LHCN-M2 (cell line): ENCODE results near the gene SHANK2. TPM values are rescaled to one million over a fixed set of nuclear protein-coding genes. Genes with fewer than 3 reads are reported as not detected.

Experiments used
- DNase-seq: peaks from one replicate; pipeline ENCODE4 v3.0.0-alpha.2; 2012; ENCODE audit warnings: low read depth
- total RNA-seq: library from RNA; depleted of rRNA; stranded (reverse); fragments of >200 nt; gene quantifications from 2 replicates; pipeline ENCODE4 v1.2.3, GENCODE V29; 2014; rRNA removed

SHANK2 gene
- total RNA-seq, 1 experiment from 2014 or later = 2.6 TPM

- no peak for DNase-seq
Measured at GRCh38 chr11:71202966-71203365, 49.4 kb downstream of the SHANK2 start.

- no peak for DNase-seq
Measured at GRCh38 chr11:71202598-71202944, 49.8 kb downstream of the SHANK2 start.

Other genes with a start within 250 kb of the SHANK2 start
- 26.9 and 36.2 TPM in 2 replicates for gene DHCR7, start 195.8 kb upstream of the SHANK2 start, total RNA-seq
- gene NADSYN1, start 200.6 kb upstream of the SHANK2 start, total RNA-seq = 46.1 and 48.2 TPM in 2 replicates